Measurements from ENCODE around the gene SLC5A2. TPM values are rescaled to one million over a fixed set of nuclear protein-coding genes. Genes with fewer than 3 reads are reported as not detected.
A peak's percentile ranks its signal among the peaks of the same experiment; 100 is the strongest.

The SLC5A2 gene
- total and polyA plus RNA-seq, 2 of the 13 experiments (the other 11 are each of a cell fraction or from before 2014, with no cell fraction given), result 0.24 to 0.97 TPM

GRCh38 chr16:31458844-31459686 lies 23.9 kb upstream of the SLC5A2 start, which contains the start of gene ARMC5 (continued):
- TF ChIP-seq ZNF773 (CRISPR knock-in tag; IDR thresholded peaks at IDR 0.05; ENCODE audit: borderline replicate concordance), result peak; percentile 95
- TF ChIP-seq HCFC1 (IDR thresholded peaks at IDR 0.05; ENCODE audit: low read depth, low read length), result peak; percentile 89
- TF ChIP-seq SNRNP70 (IDR thresholded peaks at IDR 0.05; ENCODE audit: low read depth, low read length), result no peak
- TF ChIP-seq BORCS8-MEF2B (CRISPR knock-in tag; IDR thresholded peaks at IDR 0.05), result peak; percentile 72; the same call in 1 of the 2 replicates
- peak; percentile 62 for TF ChIP-seq SKI (IDR thresholded peaks at IDR 0.05; ENCODE audit: partially characterized antibody)
- peak; percentile 55 for TF ChIP-seq PTBP1 (IDR thresholded peaks at IDR 0.05; ENCODE audit: low read depth, low read length, poor library complexity, severe bottlenecking)
- TF ChIP-seq SP5 (CRISPR knock-in tag; IDR thresholded peaks at IDR 0.05; ENCODE audit: borderline replicate concordance, low read depth), result peak; percentile 48
- no peak for TF ChIP-seq JUNB (CRISPR knock-in tag; IDR thresholded peaks at IDR 0.05; ENCODE audit: borderline replicate concordance)
- TF ChIP-seq ZNF597 (CRISPR knock-in tag; IDR thresholded peaks at IDR 0.05), result no peak
- TF ChIP-seq GRHL1 (CRISPR knock-in tag; conservative IDR thresholded peaks at IDR 0.05), result no peak
- peak; percentile 99 for TF ChIP-seq MYC (CRISPR knock-in tag; IDR thresholded peaks at IDR 0.05; ENCODE audit: borderline replicate concordance)
- TF ChIP-seq MXI1 (IDR thresholded peaks at IDR 0.05; ENCODE audit: borderline replicate concordance, low read depth, low read length), result peak; percentile 93; the same call in 2 of the 3 replicates
- TF ChIP-seq ZNF777 (CRISPR knock-in tag; IDR thresholded peaks at IDR 0.05), result peak; percentile 84
- no peak for TF ChIP-seq PAF1 (CRISPR knock-in tag; IDR thresholded peaks at IDR 0.05)
- TF ChIP-seq NKX3-1 (CRISPR knock-in tag; IDR thresholded peaks at IDR 0.05), result peak; percentile 76; the same call in 1 of the 2 replicates
- TF ChIP-seq MTERF4 (CRISPR knock-in tag; IDR thresholded peaks at IDR 0.05), result peak; percentile 88
- TF ChIP-seq MED8 (CRISPR knock-in tag; IDR thresholded peaks at IDR 0.05; ENCODE audit: insufficient replicate concordance), result peak; percentile 51
- TF ChIP-seq GLMP (CRISPR knock-in tag; IDR thresholded peaks at IDR 0.05; ENCODE audit: borderline replicate concordance), result no peak; the same call in 1 of the 2 replicates
- no peak; the same call in 1 of the 2 replicates for TF ChIP-seq AKNA (CRISPR knock-in tag; IDR thresholded peaks at IDR 0.05; ENCODE audit: borderline replicate concordance)
